HG03354 (cell line): ENCODE measurements around the gene TRPM5.

ENCODE experiments used
- ATAC-seq: cut with Tn5 transposase; IDR thresholded peaks from one replicate; pipeline ENCODE4 v1.9.1; 2021; ENCODE audit warnings: mild to moderate bottlenecking; ENCODE audit not compliant: unreplicated experiment, poor library complexity, severe bottlenecking

The TRPM5 gene

DNA sequence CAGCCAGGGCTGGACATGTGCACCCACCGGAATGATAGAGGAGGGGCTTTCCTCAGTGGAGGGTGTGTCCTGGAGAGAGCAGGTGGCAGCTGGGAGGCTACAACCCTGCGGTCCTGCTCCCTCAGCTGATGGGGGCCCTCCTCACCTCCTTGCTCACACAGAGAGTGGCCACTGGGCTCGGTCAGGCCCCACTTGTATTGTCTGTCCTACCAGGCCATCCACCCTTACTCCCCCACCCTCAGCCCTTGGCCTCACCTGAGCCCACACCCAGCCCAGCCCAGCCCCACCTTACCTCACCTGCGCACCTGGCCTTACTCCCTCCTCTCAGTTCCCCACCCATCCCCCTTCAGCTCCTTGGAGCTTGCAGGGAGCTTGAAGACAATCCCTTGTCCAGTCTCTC is 3.1 kb downstream of the TRPM5 start:
- ATAC-seq: no peak

DNA sequence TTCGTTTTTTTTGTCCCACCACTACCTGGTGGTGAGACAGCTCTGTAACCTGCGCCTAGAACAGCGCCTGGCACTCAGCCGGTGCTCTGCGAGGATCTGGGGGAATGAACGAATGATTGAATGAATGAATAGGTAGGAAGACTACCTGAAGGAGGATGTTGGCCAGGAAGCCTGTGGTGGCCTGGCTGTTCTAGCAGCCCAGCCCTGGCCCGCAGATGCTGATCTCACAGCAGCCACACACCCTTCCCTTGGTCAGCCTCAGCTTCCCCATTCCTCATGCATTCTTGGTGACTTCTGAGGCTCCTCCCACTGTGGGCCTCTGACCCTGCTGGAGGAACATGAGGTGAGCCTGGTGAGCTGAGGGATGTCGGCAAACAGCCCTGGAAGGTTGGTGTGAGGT is 3.7 kb downstream of the TRPM5 start:
- ATAC-seq: no peak

DNA sequence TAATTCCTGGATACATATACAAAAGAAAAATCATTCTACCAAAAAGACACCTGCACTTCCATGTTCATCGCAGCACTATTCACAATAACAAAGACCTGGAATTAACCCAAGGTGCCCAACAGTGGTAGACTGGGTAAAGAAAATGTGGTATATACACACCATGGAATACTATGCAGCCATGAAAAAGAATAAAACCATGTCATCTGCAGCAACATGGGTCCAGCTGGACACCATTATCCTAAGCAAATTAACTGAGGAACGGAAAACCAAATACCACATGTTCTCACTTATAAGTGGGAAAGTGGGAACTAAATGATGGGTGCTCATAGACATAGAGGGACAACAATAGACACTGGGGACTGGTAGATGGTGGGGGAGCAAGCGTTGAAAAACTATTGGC is 4.5 kb downstream of the TRPM5 start:
- no peak for ATAC-seq

DNA sequence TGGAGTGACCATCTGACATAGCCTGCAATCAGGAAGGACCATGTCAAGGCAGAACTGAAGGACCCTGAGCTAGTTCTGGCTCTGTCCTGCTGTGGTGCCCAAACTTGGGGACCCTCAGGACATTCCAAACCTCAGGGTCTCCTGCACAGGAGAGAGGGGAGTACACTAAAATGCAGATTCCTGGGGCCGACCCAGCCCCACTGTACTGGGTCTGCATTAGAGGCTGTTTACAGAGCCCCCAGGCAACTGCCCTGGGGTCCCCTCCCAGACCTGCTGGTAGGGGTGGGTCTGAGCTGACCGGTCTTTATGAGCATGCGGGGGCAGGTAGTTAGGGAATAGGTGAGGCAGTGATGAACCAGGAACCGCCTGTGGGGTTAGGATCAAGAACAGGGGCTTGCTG is 6.8 kb downstream of the TRPM5 start:
- no peak for ATAC-seq

DNA sequence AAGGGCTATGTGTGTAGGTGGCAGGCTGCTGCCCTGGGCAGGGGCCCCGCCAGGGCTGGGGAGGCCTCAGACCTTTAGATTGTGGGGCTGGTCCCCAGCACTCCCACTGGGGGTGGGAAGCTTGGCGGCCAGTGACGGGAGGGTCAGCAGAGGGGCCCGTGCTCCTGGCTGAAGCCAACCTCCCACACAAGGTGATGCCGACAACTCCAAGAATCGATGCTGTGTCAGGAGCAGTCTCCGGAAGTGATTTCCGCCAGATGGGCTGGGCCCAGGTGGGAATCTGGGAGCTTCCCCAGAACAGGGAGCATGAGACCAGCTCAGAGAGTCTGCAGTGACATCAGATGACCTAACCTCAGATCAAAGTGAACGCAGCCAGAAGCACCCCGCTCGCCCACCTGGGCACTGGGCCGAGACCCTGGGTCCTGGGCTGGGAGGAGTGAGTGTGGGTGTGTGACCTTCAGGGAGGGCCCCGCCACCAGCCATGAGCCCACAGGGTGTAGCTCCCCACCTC is 7.7 kb downstream of the TRPM5 start:
- ATAC-seq: no peak

DNA sequence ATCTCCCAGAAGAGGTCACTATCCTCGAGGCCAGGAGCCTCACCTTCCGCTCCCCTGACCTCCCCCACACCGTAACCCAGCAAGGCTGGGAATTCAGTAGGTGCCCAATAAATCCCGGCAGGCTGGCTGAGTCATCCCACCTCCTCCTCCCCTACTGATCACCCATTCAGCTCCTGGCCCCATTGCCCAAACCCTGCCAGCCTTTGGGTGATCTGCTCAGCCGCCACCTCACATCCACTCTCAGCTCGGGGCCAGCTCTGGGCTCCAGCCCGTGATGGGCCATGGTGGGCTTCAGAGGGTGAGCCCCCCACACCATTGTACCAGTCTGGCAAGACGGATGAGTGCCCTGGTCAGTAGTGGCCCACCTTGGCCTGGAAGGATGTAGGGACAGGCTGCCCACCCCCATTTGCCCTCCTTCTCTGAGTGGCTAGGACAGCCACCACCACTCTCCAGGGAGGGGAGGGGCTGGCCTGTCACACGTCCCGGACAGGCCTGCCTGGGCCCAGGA is 8.2 kb downstream of the TRPM5 start:
- ATAC-seq: no peak

DNA sequence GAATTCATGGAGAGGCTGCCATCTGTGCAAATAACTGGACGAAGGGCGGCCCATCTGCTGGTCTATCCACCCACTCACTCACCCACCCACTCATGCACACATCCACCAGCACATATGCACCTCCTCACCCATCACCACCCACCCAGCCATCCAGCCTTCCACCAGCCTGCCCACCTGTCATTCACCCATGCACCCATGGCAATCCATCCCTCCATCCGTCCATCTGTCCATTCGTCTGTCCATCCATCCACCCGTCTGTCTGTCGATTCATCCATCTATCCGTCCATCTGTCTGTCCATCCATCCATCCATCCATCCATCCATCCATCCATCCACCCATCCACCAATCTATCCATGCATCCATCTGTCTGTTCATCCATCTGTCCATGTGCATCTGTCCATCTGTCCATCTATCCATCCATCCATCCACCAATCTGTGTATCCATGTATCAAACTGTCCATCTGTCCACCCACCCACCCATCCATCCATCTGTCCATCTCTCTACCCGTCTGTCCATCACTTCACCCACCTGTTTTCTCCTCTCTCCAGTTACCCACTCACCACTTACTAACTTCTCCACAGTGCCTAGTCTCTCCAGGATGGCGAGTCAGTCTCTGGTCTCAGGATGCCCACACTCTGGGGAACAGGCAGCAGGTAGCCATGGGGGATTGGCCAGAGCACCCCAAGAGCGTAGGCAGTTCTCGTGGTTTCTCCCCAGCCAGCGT is 8.9 kb downstream of the TRPM5 start:
- no peak for ATAC-seq

DNA sequence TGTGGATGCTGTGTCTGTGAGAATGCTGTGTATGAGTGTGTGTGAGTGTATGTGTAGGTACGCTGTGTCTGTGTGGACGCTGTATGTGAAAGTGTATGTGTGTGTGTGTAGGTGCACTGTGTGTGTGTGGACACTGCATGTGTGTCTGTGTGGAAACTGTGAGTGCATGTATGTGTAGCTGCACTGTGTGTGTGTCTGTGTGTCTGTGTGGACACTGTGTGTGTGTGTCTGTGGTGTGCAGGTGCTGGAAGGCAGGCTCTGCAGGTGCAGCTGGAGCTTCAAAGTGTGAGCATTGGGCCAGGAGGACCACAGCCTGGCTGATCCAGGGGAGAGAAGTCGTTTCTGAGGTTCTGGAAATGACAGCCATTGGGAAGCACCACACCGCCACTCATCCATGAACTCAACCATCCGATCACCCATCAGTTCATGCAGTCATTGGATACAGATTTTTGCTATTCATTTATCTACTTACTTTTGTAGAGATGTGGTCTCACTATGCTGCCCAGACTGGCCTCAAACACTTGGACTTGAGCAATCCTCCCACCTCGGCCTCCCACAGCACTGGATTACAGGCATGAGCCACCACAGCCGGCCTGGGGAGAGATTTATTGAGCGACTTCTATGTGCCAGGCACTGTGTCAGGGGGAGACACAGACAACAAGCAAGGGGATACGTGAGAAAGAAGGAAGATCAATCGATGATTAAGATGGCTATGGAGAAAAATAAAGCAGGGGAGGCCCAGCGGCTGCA is 9.6 kb downstream of the TRPM5 start:
- no peak for ATAC-seq

DNA sequence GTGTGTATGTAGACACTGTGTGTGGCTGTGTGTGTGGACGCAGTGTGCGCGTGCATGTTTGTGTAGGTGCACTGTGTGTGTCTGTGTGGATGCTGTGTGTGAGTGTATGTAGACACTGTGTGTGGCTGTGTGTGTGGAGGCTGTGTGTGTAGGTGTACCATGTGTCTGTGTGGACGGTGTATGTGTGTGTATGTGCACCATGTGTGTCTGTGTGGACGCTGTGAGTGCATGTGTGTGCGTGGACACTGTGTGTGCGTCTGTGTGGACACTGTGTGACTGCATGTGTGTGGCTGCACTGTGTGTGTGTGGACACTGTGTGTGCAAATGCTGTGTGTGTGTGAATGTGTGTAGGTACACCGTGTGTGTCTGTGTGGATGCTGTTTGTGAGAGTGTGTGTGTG is 10.3 kb downstream of the TRPM5 start:
- no peak for ATAC-seq

DNA sequence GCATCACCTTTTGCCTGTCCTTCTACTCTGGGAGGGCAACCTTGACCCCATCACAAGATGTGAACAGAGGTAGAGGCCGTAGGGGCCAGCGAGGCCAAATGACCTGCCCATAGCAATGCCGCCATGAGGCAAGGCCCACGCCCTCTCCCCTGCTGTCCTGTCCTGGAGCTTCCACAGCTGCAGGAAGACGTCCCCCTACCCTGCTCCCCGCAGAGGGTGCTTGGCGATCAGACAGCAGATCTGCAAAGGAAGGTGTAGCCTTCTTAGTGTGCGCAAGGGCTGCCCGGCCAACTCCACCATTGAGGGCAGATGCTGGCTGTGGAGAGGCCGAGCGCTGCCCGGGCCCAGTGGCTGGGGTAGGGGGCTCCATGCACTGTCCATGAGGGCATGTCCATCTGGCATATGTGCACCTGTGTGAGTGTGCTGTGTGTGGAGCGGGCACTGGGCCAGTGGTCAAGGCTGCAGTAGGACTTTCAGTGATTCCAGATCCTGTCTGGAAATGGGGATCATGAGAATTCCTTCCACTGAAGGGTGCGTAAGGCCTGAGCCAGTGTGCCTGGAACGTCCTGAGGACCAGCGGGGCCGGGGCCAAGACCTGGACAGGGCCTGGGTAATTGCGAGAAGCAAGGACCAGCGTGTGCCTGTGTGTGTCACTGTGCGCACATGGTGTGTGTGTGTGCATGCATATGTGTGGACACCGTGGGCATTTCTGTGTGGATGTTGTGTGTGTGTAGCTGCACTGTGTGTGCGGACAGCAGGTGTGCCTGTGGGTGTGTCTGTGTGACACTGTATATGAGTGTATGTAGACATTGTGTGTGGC is 11.0 kb downstream of the TRPM5 start:
- no peak for ATAC-seq

DNA sequence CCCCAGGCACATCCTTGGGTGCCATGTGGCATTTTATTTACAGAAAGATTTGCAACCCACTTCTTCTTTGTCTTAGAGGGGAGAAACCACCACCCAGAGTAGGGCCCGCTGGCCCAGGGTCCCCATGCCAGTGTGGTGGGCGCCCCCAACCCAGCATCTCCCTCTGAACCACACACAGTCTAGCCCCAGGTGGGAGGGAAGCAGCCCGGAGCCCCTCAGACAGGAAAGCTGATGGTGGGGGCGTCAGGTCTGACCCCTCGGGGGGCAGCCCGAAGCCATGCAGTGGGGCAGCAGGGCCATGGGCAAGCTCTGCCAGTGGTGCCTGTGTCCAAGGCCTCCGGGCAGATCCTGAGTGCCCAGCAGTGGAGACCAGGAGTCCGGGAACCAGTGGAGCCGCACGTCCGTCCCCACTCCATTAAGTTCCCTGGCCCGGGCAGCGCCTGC is 11.7 kb downstream of the TRPM5 start:
- ATAC-seq: no peak

DNA sequence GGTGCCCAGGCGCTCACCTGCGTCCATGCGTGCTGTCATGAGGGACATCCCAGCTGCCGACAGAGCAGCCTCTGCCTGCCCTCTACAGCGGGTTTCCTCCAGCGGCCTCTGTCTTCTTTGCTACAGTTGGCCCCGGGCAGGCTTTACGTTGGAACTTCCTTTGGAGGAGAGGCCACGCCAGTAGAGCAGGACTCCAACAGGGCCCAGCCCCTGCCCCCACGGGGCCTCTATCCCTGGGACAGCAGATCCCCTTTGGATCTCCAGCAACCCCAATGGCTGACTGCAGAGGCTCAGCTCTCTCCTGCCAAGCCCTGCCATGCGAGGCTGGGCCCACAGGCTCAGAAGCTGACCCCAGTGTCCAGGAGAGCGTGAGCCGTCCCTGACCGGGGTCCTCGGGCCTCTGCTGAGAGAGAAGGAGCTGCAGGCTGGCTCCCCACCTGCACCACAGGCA is 12.1 kb downstream of the TRPM5 start:
- ATAC-seq: no peak

DNA sequence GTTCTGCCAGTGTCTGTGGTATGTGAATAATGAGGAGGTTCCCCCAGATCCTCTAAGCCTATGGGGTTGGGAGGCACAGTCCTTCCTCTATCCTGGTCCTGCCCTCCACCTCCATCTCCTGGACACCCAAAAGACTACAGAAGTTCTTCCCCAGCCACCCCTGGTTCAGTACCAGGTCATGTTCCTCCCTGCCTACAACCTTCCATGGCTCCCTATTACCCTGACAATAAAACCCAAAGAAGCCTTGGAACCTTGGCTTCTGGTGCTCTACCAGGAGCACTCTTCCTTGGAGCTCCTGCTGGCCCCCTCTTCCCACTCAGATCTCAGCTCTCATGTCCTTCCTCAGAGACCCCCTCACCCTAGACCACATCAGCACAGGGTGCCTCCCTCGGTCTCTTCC is 12.9 kb downstream of the TRPM5 start:
- ATAC-seq: no peak

DNA sequence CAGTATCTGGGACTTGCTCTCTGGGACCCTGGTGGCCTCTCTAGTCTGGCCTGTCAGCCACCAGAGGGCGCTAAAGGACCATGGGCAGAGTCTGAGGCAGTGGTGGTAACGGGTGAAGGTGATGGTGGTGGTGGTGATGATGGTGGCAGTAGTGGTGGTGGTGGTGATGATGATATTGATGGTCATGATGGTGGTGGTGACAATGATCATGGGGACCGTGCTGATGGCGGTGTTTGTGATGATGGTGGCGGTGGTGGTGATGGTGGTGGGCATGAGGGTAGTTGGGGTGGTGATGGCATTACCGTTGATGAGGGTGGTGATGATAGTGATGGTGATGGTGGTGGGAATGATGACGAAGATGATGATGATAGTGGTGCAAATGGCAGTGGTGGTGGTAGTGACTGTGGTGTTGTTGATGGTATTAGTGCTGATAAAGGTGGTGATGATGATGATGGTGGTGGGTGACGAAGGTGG is 16.0 kb downstream of the TRPM5 start:
- ATAC-seq: no peak

DNA sequence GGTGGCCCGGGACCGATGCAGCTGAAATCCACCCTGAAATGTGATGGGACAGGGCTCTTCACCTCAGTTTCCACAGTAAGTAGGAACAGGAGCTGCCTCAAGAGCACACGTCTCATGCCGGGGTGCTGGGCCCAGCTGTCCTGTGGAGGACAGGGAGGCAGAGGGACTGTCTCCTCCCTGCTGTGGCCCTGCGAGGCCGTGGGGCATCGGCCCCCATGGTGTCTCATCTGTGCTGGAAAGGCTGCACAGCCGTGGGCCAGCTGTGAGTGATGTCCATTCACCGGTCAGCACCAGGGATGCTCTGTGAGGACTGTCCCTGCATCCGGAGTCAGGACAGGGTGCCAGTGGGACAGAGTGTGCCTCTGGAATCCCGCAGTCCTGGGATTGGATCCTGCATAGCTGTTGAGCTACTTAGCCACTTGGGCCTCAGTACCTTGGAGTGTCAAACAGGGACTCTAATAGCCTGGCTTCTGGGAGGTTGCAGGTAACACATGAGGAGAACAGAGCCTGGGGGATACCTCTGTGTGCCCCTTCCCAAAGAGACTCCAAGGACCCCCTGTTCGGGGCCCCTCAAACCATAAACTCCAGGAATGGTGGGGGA is 16.5 kb downstream of the TRPM5 start:
- no peak for ATAC-seq

DNA sequence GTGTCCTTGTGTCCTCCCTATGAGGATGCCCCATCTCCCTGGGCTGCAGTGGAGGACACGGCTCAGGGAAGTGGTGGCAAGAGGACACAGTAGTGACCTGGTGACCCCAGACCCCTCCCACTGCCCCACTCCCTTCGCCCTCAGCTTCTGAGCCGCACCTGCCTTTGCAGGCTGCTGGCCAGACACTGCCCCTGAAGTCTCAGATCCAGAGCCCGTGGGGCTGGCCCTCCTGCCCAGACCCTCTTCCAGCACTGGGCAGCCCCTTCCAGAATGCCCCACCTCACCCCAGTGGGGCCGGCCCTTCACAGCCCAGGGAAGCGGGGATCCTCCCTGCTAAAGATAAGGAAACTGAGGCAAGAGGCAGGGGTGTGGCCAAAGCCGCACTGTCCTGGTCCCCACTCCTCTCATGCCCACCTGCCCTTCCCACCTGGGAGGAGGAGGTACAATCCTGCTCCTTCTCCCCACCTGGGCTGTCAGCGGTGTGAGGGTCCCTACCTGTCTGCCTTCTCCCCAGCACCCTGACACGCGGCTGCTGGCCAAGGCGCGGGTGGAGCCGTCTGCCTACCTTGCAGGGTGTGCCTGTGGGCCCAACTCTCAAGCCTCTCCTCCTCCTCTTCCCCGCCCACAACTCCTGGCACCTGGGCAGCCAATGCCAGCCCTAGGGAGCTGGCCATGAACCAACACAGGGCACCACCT is 17.3 kb downstream of the TRPM5 start:
- ATAC-seq: no peak

DNA sequence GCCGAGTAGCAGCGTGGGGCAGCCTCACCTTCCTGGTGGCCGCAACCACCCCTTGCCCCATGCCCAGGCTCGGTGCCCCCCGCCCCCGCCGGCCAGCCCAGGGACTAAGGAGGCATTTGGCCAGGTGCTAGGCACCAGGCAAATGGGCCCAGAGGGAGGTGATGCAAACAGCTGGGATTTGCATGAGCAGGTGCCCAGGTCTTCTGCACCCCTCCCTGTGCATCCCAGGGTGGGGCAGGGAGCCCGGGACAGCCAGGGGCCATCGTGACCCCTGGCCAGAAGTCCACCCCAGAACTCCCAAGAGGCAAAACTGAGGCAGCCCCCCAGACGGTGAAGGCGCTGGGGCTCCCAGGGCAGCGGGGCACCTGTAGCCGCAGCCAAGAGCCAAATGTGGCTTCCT is 18.1 kb downstream of the TRPM5 start:
- ATAC-seq: no peak

DNA sequence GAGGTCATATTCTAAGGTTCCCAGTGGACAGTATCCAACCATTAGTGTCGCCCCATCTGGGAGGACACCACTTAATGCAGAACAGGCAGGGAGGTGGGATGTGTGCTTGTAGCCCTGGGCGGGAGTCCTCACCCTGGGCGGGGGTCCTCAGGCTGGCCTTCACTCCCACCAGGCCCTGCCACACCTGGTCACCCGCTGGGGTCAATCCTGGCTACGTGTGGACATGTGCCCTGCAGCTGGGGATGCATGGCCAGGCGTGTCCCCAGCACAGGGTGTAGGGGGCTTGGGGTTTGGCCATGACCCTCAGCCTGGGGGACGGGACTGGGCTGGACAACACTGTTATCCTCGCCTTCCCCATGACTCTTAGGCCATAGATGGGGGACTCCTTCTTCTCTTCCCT is 18.8 kb downstream of the TRPM5 start:
- ATAC-seq: no peak
